GM13976 (cell line): ENCODE measurements around the gene TMA7.

Experiments used
- DNase-seq: peaks from one replicate; pipeline ENCODE4 v3.0.0; 2012; ENCODE audit warnings: low spot score
- in situ Hi-C: fragments of 300-500 bp; cut with MboI; formaldehyde crosslinking; loops from one replicate; pipeline ENCODE4 v1.12.0; 2022; ENCODE audit warnings: low sequenced_read_pairs, mixed read lengths, inconsistent platforms; ENCODE audit not compliant: unreplicated experiment
- TF ChIP-seq, protein P1 (sequence below): IDR thresholded peaks from 2 replicates; pipeline ENCODE4 v1.5.1; 2012; ENCODE audit warnings: borderline replicate concordance, mild to moderate bottlenecking; ENCODE audit not compliant: insufficient read depth; ENCODE audit errors: extremely low read depth, missing control alignments, control extremely low read depth

Gene TMA7

GRCh38 chr3:48416546-48416945 is 23.5 kb upstream of the TMA7 start:
- in situ Hi-C loops = no loop called here
- no peak for DNase-seq
- TF ChIP-seq, protein P1, sequence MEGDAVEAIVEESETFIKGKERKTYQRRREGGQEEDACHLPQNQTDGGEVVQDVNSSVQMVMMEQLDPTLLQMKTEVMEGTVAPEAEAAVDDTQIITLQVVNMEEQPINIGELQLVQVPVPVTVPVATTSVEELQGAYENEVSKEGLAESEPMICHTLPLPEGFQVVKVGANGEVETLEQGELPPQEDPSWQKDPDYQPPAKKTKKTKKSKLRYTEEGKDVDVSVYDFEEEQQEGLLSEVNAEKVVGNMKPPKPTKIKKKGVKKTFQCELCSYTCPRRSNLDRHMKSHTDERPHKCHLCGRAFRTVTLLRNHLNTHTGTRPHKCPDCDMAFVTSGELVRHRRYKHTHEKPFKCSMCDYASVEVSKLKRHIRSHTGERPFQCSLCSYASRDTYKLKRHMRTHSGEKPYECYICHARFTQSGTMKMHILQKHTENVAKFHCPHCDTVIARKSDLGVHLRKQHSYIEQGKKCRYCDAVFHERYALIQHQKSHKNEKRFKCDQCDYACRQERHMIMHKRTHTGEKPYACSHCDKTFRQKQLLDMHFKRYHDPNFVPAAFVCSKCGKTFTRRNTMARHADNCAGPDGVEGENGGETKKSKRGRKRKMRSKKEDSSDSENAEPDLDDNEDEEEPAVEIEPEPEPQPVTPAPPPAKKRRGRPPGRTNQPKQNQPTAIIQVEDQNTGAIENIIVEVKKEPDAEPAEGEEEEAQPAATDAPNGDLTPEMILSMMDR = no peak

DNA sequence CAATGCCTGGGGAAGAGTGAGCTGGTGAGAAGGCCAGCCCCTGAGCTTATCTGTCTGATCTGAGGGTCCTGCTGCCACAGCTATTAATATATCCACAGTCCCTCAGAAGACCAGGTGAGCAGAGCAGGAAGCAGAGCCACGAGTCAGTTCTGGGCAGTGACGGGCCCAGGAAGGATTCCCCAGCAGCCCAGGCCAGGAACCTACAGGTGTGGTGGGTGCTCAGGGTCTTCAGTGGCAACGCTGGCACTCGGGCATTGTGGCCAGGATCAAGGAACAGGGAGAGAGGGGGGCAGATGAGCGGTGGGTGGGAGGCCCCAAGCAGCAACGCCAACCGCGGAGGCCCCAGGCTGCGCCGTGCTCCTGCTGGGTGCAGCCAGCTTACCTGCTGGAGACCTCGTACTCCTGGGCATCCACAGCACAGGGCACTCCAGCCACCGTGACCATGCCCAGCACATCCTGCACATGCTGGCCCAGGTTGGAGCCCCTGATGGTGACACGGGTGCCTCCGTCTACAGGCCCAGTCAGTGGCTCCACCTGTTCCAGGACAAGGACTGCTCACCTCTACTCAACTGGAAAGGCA is 22.4 kb upstream of the TMA7 start:
- DNase-seq = no peak
- TF ChIP-seq, protein P1 = no peak
- in situ Hi-C loops = no loop called here

- no peak for DNase-seq
- in situ Hi-C loops = no loop called here
- TF ChIP-seq, protein P1 = no peak
Observed at GRCh38 chr3:48418140-48418539, 21.9 kb upstream of the TMA7 start.

GRCh38 chr3:48418651-48419050 is 21.4 kb upstream of the TMA7 start:
- DNase-seq = no peak
- in situ Hi-C loops = no loop called here
- TF ChIP-seq, protein P1 = no peak

GRCh38 chr3:48419149-48419548 is 20.9 kb upstream of the TMA7 start:
- DNase-seq = no peak
- TF ChIP-seq, protein P1 = no peak
- in situ Hi-C loops = no loop called here

GRCh38 chr3:48419597-48419996 is 20.5 kb upstream of the TMA7 start:
- no peak for DNase-seq
- TF ChIP-seq, protein P1 = no peak
- in situ Hi-C loops = no loop called here
